ENCODE results near the gene GCSH.

GRCh38 chr16:81106826-81107503, 10.8 kb upstream of the GCSH start:
- no peak for TF ChIP-seq CTCF (conservative IDR thresholded peaks at IDR 0.05)
- no peak for TF ChIP-seq EZH2 (IDR thresholded peaks at IDR 0.05; ENCODE audit: low read depth)
